SK-N-SH (cell line): Measurements from ENCODE around the gene CDKL5. TPM values are rescaled to one million over a fixed set of nuclear protein-coding genes. Genes with fewer than 3 reads are reported as not detected.

Experiments used
- CTCF ChIA-PET: fragments of 300-600, 350-600 bp; formaldehyde crosslinking; extraction: SDS; loops from one replicate; lab custom pipeline; 2021; lab: Yijun Ruan, JAX
- POLR2A ChIA-PET: fragments of 350-600 bp; sonication (Branson Sonifier 250); formaldehyde crosslinking; extraction: SDS; loops from one replicate; lab custom pipeline; 2020; ENCODE audit warnings: antibody characterized with exemption, inconsistent platforms; lab: Yijun Ruan, JAX
- DNase-seq: peaks from one replicate; pipeline ENCODE4 v3.0.0; 2012
- H2AFZ ChIP-seq: fragments of 200-600 bp; sonication (generic); 2 replicates; pipeline ENCODE4 v1.8.1; 2016; ENCODE audit warnings: antibody characterized with exemption, mild to moderate bottlenecking, low read depth
- H3F3A ChIP-seq: fragments of 200-600 bp; sonication (generic); replicated peaks from 2 replicates; pipeline ENCODE3; 2016; ENCODE audit warnings: antibody characterized with exemption, mild to moderate bottlenecking; ENCODE audit not compliant: insufficient read depth
- H3K27ac ChIP-seq, 2 experiments: fragments of 200-500 bp in 1 of 2; fragments of 200-600 bp in 1 of 2; sonication (Bioruptor generic) in 1 of 2; sonication (generic), shearing (Covaris generic) in 1 of 2; 2 replicates each; pipeline versions ENCODE4 v1.5.1 to v1.6.1; 2014 to 2016; ENCODE audit warnings: low read depth in 2 of 2, inconsistent platforms in 1 of 2, low read length in 1 of 2, mild to moderate bottlenecking in 1 of 2, mixed read lengths in 1 of 2
- H3K27me3 ChIP-seq: fragments of 200-600 bp; sonication (generic), shearing (Covaris generic); 2 replicates; pipeline ENCODE4 v1.6.1; 2016; ENCODE audit warnings: mixed run types; ENCODE audit not compliant: insufficient read depth
- H3K36me3 ChIP-seq, 2 experiments: fragments of 200-500 bp in 1 of 2; fragments of 200-600 bp in 1 of 2; sonication (Bioruptor generic) in 1 of 2; sonication (generic) in 1 of 2; replicated peaks in 1 of 2; 2 replicates each; pipeline versions ENCODE3 to v1.5.1; 2014 to 2016; ENCODE audit warnings: low read length in 1 of 2, mild to moderate bottlenecking in 1 of 2; ENCODE audit not compliant: insufficient read depth in 2 of 2, control insufficient read depth in 1 of 2
- H3K4me1 ChIP-seq, 2 experiments: fragments of 200-500 bp in 1 of 2; fragments of 200-600 bp in 1 of 2; sonication (Bioruptor generic) in 1 of 2; sonication (generic), shearing (Covaris generic) in 1 of 2; 2 replicates each; pipeline versions ENCODE4 v1.5.1 to v1.6.1; 2014 to 2016; ENCODE audit warnings: low read depth in 1 of 2, low read length in 1 of 2, mixed run types in 1 of 2; ENCODE audit not compliant: insufficient read depth in 2 of 2, control insufficient read depth in 1 of 2
- H3K4me2 ChIP-seq: fragments of 200-600 bp; sonication (generic), shearing (Covaris generic); 2 replicates; pipeline ENCODE4 v1.6.1; 2017; ENCODE audit warnings: mixed run types
- H3K4me3 ChIP-seq, 2 experiments: fragments of 200-500 bp in 1 of 2; fragments of 200-600 bp in 1 of 2; sonication (Bioruptor generic) in 1 of 2; sonication (generic), shearing (Covaris generic) in 1 of 2; 2 replicates each; pipeline versions ENCODE4 v1.5.1 to v1.8.1; 2014 to 2016; ENCODE audit warnings: low read depth in 2 of 2, inconsistent platforms in 1 of 2, low read length in 1 of 2, mild to moderate bottlenecking in 1 of 2, mixed read lengths in 1 of 2, moderate library complexity in 1 of 2
- H3K79me2 ChIP-seq: fragments of 200-600 bp; sonication (generic); 2 replicates; pipeline ENCODE4 v1.8.1; 2017; ENCODE audit warnings: mild to moderate bottlenecking; ENCODE audit not compliant: insufficient read depth
- H3K9ac ChIP-seq: fragments of 200-600 bp; sonication (generic); 2 replicates; pipeline ENCODE4 v1.6.1; 2017; ENCODE audit warnings: mixed run types
- H3K9me2 ChIP-seq: fragments of 200-600 bp; sonication (generic); 2 replicates; pipeline ENCODE4 v1.6.1; 2017; ENCODE audit warnings: mixed run types
- H3K9me3 ChIP-seq: fragments of 200-600 bp; sonication (generic); 2 replicates; pipeline ENCODE4 v1.6.1; 2017; ENCODE audit warnings: mixed run types, mild to moderate bottlenecking, moderate library complexity
- H4K20me1 ChIP-seq: fragments of 200-600 bp; sonication (generic); 2 replicates; pipeline ENCODE4 v1.6.1; 2017; ENCODE audit warnings: mild to moderate bottlenecking, mixed run types; ENCODE audit not compliant: insufficient read depth
- CHD2 ChIP-seq: fragments of 150-350 bp; IDR thresholded peaks from 2 replicates; pipeline ENCODE4 v1.6.1; 2018; ENCODE audit warnings: low read length; ENCODE audit not compliant: partially characterized antibody
- ELF1 ChIP-seq: IDR thresholded peaks from 2 replicates; pipeline ENCODE4 v1.4.0; 2012
- FOXJ3 ChIP-seq: sonication (generic); formaldehyde crosslinking; IDR thresholded peaks from 2 replicates; pipeline ENCODE4 v1.5.1; 2020; ENCODE audit warnings: mild to moderate bottlenecking, missing genetic modification reagents
- GABPA ChIP-seq: IDR thresholded peaks from 2 replicates; pipeline ENCODE4 v1.4.0; 2012; ENCODE audit warnings: low read depth, mild to moderate bottlenecking
- GATA2 ChIP-seq: sonication (generic); formaldehyde crosslinking; IDR thresholded peaks from 2 replicates; pipeline ENCODE4 v1.5.0; 2020; ENCODE audit warnings: mild to moderate bottlenecking, missing genetic modification reagents
- MEF2A ChIP-seq: IDR thresholded peaks from 2 replicates; pipeline ENCODE4 v1.4.0; 2012; ENCODE audit warnings: low read depth, borderline replicate concordance
- NFIC ChIP-seq: IDR thresholded peaks from 2 replicates; pipeline ENCODE4 v1.4.0; 2012; ENCODE audit warnings: borderline replicate concordance
- NRF1 ChIP-seq: IDR thresholded peaks from 2 replicates; pipeline ENCODE4 v1.6.1; 2012; ENCODE audit warnings: low read depth, mild to moderate bottlenecking, low read length
- POLR2AphosphoS5 ChIP-seq: IDR thresholded peaks from 2 replicates; pipeline ENCODE4 v1.6.1; 2012; ENCODE audit warnings: low read depth, low read length
- RCOR1 ChIP-seq: fragments of 150-350 bp; IDR thresholded peaks from 2 replicates; pipeline ENCODE4 v1.6.1; 2017; ENCODE audit warnings: antibody characterized with exemption, low read length
- RXRA ChIP-seq: IDR thresholded peaks from 2 replicates; pipeline ENCODE4 v1.4.0; 2012; ENCODE audit warnings: low read depth, mild to moderate bottlenecking, borderline replicate concordance
- SIN3A ChIP-seq: IDR thresholded peaks from 2 replicates; pipeline ENCODE4 v1.6.1; 2012; ENCODE audit warnings: low read depth, mild to moderate bottlenecking, low read length, moderate library complexity, borderline replicate concordance
- SMC3 ChIP-seq: IDR thresholded peaks from 2 replicates; pipeline ENCODE4 v1.6.1; 2012; ENCODE audit warnings: low read depth, low read length, improper control_type of control experiment
- TAF1 ChIP-seq: IDR thresholded peaks from 2 replicates; pipeline ENCODE4 v1.6.1; 2012; ENCODE audit warnings: low read depth, mild to moderate bottlenecking, low read length, moderate library complexity, borderline replicate concordance
- TEAD4 ChIP-seq: IDR thresholded peaks from 2 replicates; pipeline ENCODE4 v1.4.0; 2012; ENCODE audit warnings: mild to moderate bottlenecking, borderline replicate concordance; ENCODE audit not compliant: insufficient read depth
- WGBS: methylation state at CpG from one replicate; pipeline ENCODE4 v1.1.6; 2017; ENCODE audit warnings: low lambda C conversion rate; 5-methylcytosine and 5-hydroxymethylcytosine counted together
- polyA plus RNA-seq, 3 experiments: library from polyadenylated mRNA; depleted of rRNA; stranded (reverse); fragments of >200 nt; gene quantifications; 2 replicates each; pipeline ENCODE4 v1.2.3, GENCODE V29; 2012
- TF ChIP-seq, protein P1 (sequence below): fragments of 150-350 bp; IDR thresholded peaks from 2 replicates; pipeline ENCODE4 v1.6.1; 2016; ENCODE audit warnings: mild to moderate bottlenecking, low read depth, low read length
- TF ChIP-seq, protein P2 (sequence below): IDR thresholded peaks from 2 replicates; pipeline ENCODE4; 2012
- TF ChIP-seq, protein P3 (sequence below): fragments of 200-600 bp; sonication (generic); IDR thresholded peaks from 2 replicates; pipeline ENCODE4 v1.6.1; 2017; ENCODE audit warnings: antibody characterized with exemption, mild to moderate bottlenecking, moderate library complexity
- TF ChIP-seq, protein P4 (sequence below): IDR thresholded peaks from 2 replicates; pipeline ENCODE4 v1.4.0; 2012; ENCODE audit warnings: low read depth, borderline replicate concordance

The CDKL5 gene
- polyA plus RNA-seq, 1 of the 3 experiments (the other 2 are of a cell fraction), result 1.3 TPM

DNA sequence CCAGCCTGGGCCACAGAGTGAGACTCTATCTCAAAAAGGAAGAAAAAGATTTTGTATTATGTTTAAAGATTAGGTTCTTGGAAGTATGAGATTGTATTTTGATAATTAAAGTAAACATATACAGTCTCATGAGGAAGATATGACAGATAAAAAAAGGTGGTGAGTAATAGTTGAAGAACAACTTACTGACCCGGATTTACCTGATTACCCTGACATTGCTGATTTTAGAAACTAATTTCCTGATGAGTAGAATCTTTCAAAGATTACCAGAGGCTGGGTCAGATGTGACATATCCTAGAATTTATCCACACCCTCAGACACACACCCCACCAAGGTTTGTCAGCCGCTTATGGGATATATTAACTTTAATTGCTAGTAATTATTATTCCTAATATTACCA, 9.5 kb downstream of the CDKL5 start:
- Histone ChIP-seq H3K9ac (no peak overlapping the region), H3K9me3 (no peaks in the 10 kb centered on the region), H4K20me1 (no peaks in the 10 kb centered on the region), H3K27me3 (no peaks in the 10 kb centered on the region), H3K27ac (no peak overlapping the region), H3K9me2 (no peaks in the 10 kb centered on the region), H2AFZ (no peak overlapping the region), H3F3A (no peaks in the 10 kb centered on the region), H3K4me2 (no peak overlapping the region), H3K79me2 (peaks cover 8% of the 10 kb centered on the region; the same call in 1 of the 2 replicates), H3K4me3 (no peak overlapping the region), H3K4me1 (no peaks in the 10 kb centered on the region; a peak in 1 of 4 replicates), H3K36me3 (no peaks in the 10 kb centered on the region)
- WGBS, result 37% methylated on average over 2 of the region's 2 CpGs
- DNase-seq, result no peak
- ChIA-PET CTCF (no interaction called here), POLR2A (no interaction called here)
- TF ChIP-seq POLR2AphosphoS5, result no peak
- TF ChIP-seq NRF1, result no peak
- TF ChIP-seq SMC3, result no peak
- TF ChIP-seq RXRA, result no peak
- no peak for TF ChIP-seq NFIC
- TF ChIP-seq GABPA, result no peak
- no peak for TF ChIP-seq SIN3A
- no peak for TF ChIP-seq GATA2 (CRISPR knock-in tag)
- TF ChIP-seq CHD2, result no peak
- no peak for TF ChIP-seq MEF2A
- TF ChIP-seq, protein P1, sequence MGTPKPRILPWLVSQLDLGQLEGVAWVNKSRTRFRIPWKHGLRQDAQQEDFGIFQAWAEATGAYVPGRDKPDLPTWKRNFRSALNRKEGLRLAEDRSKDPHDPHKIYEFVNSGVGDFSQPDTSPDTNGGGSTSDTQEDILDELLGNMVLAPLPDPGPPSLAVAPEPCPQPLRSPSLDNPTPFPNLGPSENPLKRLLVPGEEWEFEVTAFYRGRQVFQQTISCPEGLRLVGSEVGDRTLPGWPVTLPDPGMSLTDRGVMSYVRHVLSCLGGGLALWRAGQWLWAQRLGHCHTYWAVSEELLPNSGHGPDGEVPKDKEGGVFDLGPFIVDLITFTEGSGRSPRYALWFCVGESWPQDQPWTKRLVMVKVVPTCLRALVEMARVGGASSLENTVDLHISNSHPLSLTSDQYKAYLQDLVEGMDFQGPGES, result no peak
- TF ChIP-seq TEAD4, result no peak
- no peak for TF ChIP-seq TAF1
- no peak for TF ChIP-seq RCOR1
- TF ChIP-seq ELF1, result no peak
- TF ChIP-seq, protein P2, sequence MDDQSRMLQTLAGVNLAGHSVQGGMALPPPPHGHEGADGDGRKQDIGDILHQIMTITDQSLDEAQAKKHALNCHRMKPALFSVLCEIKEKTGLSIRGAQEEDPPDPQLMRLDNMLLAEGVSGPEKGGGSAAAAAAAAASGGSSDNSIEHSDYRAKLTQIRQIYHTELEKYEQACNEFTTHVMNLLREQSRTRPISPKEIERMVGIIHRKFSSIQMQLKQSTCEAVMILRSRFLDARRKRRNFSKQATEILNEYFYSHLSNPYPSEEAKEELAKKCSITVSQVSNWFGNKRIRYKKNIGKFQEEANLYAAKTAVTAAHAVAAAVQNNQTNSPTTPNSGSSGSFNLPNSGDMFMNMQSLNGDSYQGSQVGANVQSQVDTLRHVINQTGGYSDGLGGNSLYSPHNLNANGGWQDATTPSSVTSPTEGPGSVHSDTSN, result no peak
- TF ChIP-seq FOXJ3, result no peak
- TF ChIP-seq, protein P3, sequence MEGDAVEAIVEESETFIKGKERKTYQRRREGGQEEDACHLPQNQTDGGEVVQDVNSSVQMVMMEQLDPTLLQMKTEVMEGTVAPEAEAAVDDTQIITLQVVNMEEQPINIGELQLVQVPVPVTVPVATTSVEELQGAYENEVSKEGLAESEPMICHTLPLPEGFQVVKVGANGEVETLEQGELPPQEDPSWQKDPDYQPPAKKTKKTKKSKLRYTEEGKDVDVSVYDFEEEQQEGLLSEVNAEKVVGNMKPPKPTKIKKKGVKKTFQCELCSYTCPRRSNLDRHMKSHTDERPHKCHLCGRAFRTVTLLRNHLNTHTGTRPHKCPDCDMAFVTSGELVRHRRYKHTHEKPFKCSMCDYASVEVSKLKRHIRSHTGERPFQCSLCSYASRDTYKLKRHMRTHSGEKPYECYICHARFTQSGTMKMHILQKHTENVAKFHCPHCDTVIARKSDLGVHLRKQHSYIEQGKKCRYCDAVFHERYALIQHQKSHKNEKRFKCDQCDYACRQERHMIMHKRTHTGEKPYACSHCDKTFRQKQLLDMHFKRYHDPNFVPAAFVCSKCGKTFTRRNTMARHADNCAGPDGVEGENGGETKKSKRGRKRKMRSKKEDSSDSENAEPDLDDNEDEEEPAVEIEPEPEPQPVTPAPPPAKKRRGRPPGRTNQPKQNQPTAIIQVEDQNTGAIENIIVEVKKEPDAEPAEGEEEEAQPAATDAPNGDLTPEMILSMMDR, result no peak
- TF ChIP-seq, protein P4, sequence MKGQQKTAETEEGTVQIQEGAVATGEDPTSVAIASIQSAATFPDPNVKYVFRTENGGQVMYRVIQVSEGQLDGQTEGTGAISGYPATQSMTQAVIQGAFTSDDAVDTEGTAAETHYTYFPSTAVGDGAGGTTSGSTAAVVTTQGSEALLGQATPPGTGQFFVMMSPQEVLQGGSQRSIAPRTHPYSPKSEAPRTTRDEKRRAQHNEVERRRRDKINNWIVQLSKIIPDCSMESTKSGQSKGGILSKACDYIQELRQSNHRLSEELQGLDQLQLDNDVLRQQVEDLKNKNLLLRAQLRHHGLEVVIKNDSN, result no peak
